Measurements from ENCODE around the gene TMEM30B. TPM values are rescaled to one million over a fixed set of nuclear protein-coding genes. Genes with fewer than 3 reads are reported as not detected.

The TMEM30B gene
- total RNA-seq, 4 donors from 2014 or later = 1.9 to 4.6 (median 2.5) TPM

DNA sequence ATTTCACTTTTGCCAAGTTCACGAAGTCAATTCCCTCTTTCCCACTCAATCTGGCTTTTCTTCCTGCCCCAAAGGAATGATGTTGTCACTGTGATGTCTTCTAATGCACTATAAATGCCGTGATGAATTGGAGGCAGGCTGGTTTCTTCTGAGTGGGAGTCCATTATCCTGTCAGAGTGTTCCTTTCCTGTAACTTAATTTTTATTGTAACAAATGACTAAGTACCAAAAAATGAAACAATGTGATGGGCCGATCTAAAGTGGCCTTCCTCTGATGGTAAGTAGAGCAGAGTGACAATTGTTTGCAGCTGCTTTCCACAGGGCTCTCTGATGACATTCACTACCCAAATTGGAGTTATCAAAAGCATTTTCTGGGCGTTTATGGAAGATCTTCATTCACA lies 22.2 kb downstream of the TMEM30B start:
- no peak for ATAC-seq (ENCODE audit: low FRiP score)
- TF ChIP-seq, protein P1, sequence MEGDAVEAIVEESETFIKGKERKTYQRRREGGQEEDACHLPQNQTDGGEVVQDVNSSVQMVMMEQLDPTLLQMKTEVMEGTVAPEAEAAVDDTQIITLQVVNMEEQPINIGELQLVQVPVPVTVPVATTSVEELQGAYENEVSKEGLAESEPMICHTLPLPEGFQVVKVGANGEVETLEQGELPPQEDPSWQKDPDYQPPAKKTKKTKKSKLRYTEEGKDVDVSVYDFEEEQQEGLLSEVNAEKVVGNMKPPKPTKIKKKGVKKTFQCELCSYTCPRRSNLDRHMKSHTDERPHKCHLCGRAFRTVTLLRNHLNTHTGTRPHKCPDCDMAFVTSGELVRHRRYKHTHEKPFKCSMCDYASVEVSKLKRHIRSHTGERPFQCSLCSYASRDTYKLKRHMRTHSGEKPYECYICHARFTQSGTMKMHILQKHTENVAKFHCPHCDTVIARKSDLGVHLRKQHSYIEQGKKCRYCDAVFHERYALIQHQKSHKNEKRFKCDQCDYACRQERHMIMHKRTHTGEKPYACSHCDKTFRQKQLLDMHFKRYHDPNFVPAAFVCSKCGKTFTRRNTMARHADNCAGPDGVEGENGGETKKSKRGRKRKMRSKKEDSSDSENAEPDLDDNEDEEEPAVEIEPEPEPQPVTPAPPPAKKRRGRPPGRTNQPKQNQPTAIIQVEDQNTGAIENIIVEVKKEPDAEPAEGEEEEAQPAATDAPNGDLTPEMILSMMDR (IDR thresholded peaks at IDR 0.05) = no peak
- no peak for DNase-seq (ENCODE audit: low spot score)

DNA sequence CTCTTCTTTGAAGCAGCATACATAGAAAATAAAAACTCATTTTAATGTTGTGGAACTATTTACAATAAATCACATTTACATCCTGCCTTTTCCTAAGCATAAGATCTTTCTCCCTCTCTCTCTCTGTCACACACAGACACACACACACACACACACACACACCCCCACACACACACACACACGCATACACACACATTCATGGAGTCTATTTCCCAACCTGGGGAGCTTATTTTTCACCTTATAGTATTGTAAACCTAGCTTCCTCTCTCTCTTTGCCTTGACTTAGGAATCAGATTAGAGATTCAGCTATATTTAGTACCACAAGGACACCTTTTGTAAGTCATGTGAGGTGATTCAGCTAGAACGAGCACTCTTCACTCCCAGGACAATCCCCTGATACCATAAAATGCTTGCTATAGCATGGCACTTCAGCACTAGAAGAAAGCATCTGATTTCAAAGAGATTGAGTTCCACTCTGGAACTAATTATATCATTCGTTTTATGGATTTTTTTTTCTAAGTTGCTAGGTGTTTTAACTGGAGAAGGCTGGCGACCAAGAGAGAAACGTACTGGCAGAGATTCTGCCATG lies 23.6 kb downstream of the TMEM30B start:
- TF ChIP-seq, protein P1 (IDR thresholded peaks at IDR 0.05) = no peak
- DNase-seq (ENCODE audit: low spot score) (no peak), ATAC-seq (ENCODE audit: low FRiP score) (no peak)

DNA sequence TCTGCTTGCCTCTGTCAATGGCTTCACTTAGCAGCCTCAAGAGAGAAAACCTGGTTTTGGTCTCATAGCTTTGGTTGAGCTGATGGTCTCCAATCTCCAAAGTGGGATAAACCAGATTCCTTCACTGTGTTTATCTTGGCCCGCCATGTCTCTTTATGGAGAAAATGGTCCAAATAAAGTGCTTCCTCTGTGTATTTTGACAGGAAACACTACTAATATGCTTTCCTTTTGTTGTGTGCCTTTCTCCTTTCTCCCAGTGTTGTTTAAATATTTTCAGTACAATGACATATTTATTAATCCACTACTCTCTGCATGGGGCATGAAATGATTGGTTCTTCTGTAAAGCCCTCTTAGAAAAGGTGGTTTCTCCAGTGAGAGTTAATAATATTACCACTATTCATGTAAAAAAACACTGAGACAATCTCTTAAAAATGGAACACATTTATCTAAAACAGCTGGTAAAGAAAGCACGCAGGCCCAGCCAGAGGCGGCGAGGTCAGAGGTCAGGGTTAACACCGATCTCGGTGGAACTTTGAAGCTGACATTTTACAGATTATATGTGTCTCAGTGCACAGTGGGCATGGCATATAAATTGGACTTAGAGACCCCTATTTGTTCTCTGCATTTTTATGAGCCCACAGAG lies 24.2 kb downstream of the TMEM30B start:
- DNase-seq (ENCODE audit: low spot score) = no peak
- ATAC-seq (ENCODE audit: low FRiP score) = no peak
- TF ChIP-seq, protein P1 (IDR thresholded peaks at IDR 0.05) = no peak

DNA sequence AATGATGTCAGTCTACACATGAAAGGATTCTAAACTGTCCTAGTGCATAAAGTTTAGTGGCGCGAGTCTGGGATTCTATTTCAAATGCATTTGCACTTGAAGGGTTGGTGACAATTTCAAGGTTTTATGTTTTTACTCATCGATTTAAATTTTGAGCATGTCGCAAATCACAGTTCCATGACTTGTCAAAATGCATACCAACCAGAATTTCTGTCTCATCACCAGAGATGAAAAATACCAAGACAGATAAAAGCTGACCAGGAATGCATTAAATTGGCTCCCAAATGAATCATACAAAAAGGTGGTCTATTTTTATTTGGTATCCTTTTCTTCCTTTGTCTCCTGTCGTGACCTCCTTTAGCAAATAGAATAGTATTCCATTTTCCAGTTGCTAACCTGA lies 25.2 kb downstream of the TMEM30B start:
- DNase-seq (ENCODE audit: low spot score) (no peak), ATAC-seq (ENCODE audit: low FRiP score) (no peak)
- TF ChIP-seq, protein P1 (IDR thresholded peaks at IDR 0.05) = no peak

DNA sequence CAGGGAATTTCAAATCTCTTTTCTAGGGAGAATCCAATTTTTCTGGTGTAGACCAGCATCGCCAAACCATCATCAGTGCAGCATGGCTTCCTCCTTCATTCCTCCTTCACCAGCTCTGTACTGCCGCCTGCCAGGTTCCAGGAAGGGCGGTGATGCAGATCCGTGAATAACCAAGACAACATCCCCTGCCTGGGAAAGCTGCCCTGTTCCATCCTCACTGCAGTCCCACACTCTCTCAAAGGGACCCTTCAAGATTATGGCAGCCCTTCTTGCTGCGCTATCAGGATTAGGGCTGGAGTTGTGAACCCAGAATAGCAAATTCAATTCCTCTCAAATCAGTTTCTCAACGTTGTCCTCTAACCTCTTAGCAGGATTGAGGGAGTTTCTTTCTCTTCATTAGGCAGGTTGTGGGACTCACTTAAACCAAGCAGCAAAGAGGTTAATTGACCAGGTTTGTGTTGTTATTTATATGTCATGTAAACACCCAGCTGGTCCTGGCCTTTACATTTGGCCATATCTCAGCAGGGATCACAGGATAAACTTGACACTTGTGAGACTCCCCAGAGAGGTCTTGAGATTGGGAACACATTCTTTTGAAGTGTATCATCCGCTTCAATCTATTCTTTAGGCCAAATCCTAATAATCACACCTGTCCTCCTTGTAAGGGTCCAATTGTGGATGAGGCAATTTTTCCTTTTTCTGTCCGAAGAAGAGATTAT lies 26.2 kb downstream of the TMEM30B start:
- ATAC-seq (ENCODE audit: low FRiP score) (no peak), DNase-seq (ENCODE audit: low spot score) (no peak)
- TF ChIP-seq, protein P1 (IDR thresholded peaks at IDR 0.05) = no peak

DNA sequence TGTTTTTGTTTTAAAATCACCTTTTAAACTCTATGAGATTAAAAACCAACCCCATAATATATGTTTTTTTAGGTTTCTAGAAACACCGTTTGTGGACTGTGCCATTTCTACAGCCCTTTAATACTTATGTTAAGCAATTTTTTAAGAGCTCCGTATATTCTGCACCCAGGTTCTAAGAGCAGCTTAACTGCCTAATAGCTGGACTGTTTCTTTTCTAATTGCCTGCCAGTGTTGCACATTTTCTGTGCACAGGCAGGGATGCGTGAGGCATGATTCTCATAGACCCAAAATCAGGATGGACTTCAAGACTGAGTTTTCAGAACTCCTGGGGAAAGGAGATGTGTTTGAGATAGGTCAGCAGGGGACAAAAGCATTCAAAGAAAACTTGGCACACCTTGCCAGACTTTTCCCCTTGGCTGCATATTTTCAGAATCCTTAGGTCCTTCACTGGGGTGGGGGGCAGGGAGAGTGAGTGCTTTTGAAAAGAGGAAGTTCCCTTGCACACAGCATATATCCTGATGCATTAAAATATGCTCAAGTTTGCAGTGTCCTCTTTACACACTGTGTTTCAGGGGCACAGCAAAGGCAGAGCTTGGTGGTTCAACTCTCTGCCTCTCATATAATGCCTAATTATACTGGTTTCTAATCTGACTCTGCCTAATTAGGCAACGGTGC lies 27.9 kb downstream of the TMEM30B start:
- no peak for ATAC-seq (ENCODE audit: low FRiP score)
- no peak for DNase-seq (ENCODE audit: low spot score)
- TF ChIP-seq, protein P1 (IDR thresholded peaks at IDR 0.05) = no peak
